ENCODE data around the gene CLASP2. TPM values are rescaled to one million over a fixed set of nuclear protein-coding genes. Genes with fewer than 3 reads are reported as not detected.
A peak's percentile ranks its signal among the peaks of the same experiment; 100 is the strongest.

Gene CLASP2
- polyA plus RNA-seq, 2 donors = 7.2 to 8.3 TPM

DNA sequence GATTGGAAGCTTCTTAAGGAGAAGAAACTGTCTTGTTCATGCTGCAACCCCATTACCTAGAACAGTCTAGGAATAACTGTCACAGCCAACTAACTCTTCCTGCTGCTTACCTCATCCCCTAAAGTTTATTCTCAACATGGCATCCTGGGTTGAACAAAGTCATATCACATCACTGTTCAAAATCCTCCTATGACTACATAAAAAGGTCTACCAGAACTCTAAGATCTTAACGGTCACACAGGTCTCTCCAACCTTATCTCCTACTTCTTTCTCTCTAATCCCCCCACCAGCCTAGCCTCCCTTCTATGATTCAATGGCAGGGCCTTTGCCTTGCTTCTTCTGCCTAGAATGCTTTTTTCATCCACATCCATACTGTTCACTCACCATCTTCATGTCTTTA is 69.3 kb downstream of the CLASP2 start:
- 79 to 94% methylated on average over 1 of the region's 1 CpG for WGBS, 2 donors
- Histone ChIP-seq H3K4me3 (ENCODE audit: low read depth in 1 of 2, low read length in 2 of 2) (no peak overlapping the region), H3K9me3 (ENCODE audit: control insufficient read depth in 2 of 2, insufficient read depth in 1 of 2, low read depth in 1 of 2, low read length in 1 of 2) (no peaks in the 10 kb centered on the region), H3K27ac (ENCODE audit: low read depth in 2 of 2, low read length in 1 of 2) (no peak overlapping the region), H3K27me3 (ENCODE audit: control insufficient read depth in 1 of 2, insufficient read depth in 2 of 2, low read length in 2 of 2) (no peaks in the 10 kb centered on the region), H3K36me3 (ENCODE audit: control insufficient read depth in 2 of 2, insufficient read depth in 2 of 2, low read length in 1 of 2) (no peaks in the 10 kb centered on the region), H3K4me1 (ENCODE audit: control insufficient read depth in 2 of 2, insufficient read depth in 2 of 2, low read length in 1 of 2) (no peaks in the 10 kb centered on the region)

DNA sequence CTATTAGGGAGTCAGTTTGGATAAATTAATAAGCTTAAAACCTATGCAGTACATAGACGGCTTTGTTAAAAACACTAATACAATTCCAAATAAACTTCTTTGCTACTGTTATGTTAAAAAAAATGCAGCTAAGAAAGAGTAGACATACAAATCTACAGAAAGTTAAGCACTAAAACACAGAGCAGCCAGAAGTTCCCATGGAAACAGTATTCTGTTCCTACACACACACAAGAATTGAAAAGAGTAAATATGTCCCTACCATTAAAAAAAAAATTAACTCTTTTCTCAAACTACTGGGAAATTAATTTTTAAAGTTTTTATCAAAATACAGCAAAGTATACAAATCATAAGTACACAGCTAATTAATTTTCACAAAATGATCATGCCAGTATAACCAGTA is 71.6 kb downstream of the CLASP2 start:
- 80 to 83% methylated on average over 1 of the region's 1 CpG for WGBS, 2 donors

DNA sequence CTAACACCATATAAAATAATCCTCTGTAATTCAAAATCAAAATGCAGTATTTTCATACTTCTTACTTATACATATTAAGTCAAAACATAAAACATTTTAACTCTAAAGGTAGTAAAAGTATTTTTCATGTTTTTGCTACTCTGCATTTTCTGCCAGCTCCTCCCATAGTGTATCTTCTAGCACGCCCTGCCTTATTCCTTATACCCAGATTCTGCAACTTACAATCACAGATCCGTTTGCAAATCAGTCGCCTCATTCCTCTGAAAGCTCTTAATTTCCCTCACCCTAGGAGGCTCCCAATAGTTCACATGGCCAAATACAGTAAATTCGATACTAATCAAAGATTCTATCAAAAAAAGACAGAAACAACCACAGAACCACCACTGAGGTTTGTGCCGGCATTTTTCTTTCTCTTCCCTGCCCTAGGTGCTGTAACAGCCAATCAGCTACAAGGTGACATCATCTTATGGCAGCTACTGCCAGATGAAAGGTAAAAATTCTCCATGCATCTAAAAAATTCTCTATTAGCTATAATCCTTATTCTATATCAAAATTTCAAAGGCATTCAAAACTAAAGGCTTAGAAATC is 72.9 kb downstream of the CLASP2 start:
- no peaks in the 10 kb centered on the region for H3K9me3 ChIP-seq (ENCODE audit: control insufficient read depth in 2 of 2, insufficient read depth in 1 of 2, low read depth in 1 of 2, low read length in 1 of 2)
- no peaks in the 10 kb centered on the region for H3K27me3 ChIP-seq (ENCODE audit: control insufficient read depth in 1 of 2, insufficient read depth in 2 of 2, low read length in 2 of 2)
- H3K27ac ChIP-seq (ENCODE audit: low read depth in 2 of 2, low read length in 1 of 2) = no peak overlapping the region
- peak overlapping the region; percentile 1 to 56 for H3K4me3 ChIP-seq (ENCODE audit: low read depth in 1 of 2, low read length in 2 of 2)
- 42 to 44% methylated on average over 5 of the region's 5 CpGs for WGBS, 2 donors
- H3K4me1 ChIP-seq (ENCODE audit: control insufficient read depth in 2 of 2, insufficient read depth in 2 of 2, low read length in 1 of 2) = no peaks in the 10 kb centered on the region
- H3K36me3 ChIP-seq (ENCODE audit: control insufficient read depth in 2 of 2, insufficient read depth in 2 of 2, low read length in 1 of 2) = no peaks in the 10 kb centered on the region

More for the DNA sequence above, 71.6 kb downstream of the CLASP2 start:
- Histone ChIP-seq H3K9me3 (ENCODE audit: control insufficient read depth in 2 of 2, insufficient read depth in 1 of 2, low read depth in 1 of 2, low read length in 1 of 2) (no peaks in the 10 kb centered on the region), H3K36me3 (ENCODE audit: control insufficient read depth in 2 of 2, insufficient read depth in 2 of 2, low read length in 1 of 2) (no peaks in the 10 kb centered on the region), H3K27ac (ENCODE audit: low read depth in 2 of 2, low read length in 1 of 2) (no peak overlapping the region), H3K4me1 (ENCODE audit: control insufficient read depth in 2 of 2, insufficient read depth in 2 of 2, low read length in 1 of 2) (no peaks in the 10 kb centered on the region), H3K27me3 (ENCODE audit: control insufficient read depth in 1 of 2, insufficient read depth in 2 of 2, low read length in 2 of 2) (no peaks in the 10 kb centered on the region), H3K4me3 (ENCODE audit: low read depth in 1 of 2, low read length in 2 of 2) (no peak overlapping the region)

DNA sequence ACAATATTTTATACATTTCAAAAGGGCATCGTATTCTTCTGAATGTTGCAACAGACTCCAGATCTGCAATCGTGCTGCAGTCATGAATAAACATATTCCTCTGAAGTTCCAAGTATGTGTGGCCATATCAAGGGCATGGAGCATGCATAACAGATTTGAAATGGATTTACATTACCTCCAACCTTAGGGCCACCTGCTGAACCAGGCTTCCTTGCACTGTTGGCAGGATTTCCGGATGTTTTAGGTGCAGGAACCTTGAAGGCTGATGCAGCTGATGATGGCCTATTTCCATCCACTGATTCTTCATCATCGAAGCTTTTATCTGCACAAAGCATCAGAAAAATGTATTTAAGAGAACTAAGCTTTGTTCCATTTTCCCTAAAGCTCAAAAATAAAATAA is 73.5 kb downstream of the CLASP2 start:
- 84% methylated on average over 4 of the region's 4 CpGs for WGBS, 2 donors
- no peak overlapping the region for H3K4me3 ChIP-seq (ENCODE audit: low read depth in 1 of 2, low read length in 2 of 2)
- H3K36me3 ChIP-seq (ENCODE audit: control insufficient read depth in 2 of 2, insufficient read depth in 2 of 2, low read length in 1 of 2) = no peaks in the 10 kb centered on the region
- H3K4me1 ChIP-seq (ENCODE audit: control insufficient read depth in 2 of 2, insufficient read depth in 2 of 2, low read length in 1 of 2) = no peaks in the 10 kb centered on the region
- H3K27me3 ChIP-seq (ENCODE audit: control insufficient read depth in 1 of 2, insufficient read depth in 2 of 2, low read length in 2 of 2) = no peaks in the 10 kb centered on the region
- H3K9me3 ChIP-seq (ENCODE audit: control insufficient read depth in 2 of 2, insufficient read depth in 1 of 2, low read depth in 1 of 2, low read length in 1 of 2) = no peaks in the 10 kb centered on the region
- H3K27ac ChIP-seq (ENCODE audit: low read depth in 2 of 2, low read length in 1 of 2) = no peak overlapping the region

DNA sequence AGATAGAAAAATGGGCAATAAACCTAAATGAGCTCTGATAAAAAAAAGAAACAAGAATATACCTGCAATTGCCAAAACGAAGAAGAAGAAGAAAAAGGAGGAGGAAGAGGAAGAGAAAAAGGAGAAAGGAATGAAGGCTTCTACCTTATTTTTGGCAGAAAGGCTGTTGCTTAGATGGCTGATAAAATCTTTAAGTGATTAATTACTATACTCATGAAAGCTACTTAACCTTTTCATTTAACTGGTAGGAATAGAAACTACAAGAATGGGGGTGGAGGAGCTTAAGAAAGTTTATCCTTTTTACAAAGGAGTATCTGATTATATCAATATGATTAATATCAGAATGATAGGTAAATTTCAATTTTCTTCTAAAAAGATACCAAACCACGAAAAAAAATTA is 75.2 kb downstream of the CLASP2 start:
- H3K4me1 ChIP-seq (ENCODE audit: control insufficient read depth in 2 of 2, insufficient read depth in 2 of 2, low read length in 1 of 2) = no peaks in the 10 kb centered on the region
- no peaks in the 10 kb centered on the region for H3K9me3 ChIP-seq (ENCODE audit: control insufficient read depth in 2 of 2, insufficient read depth in 1 of 2, low read depth in 1 of 2, low read length in 1 of 2)
- H3K4me3 ChIP-seq (ENCODE audit: low read depth in 1 of 2, low read length in 2 of 2) = no peak overlapping the region
- no peaks in the 10 kb centered on the region for H3K27me3 ChIP-seq (ENCODE audit: control insufficient read depth in 1 of 2, insufficient read depth in 2 of 2, low read length in 2 of 2)
- H3K36me3 ChIP-seq (ENCODE audit: control insufficient read depth in 2 of 2, insufficient read depth in 2 of 2, low read length in 1 of 2) = no peaks in the 10 kb centered on the region
- 80% methylated on average over 2 of the region's 2 CpGs for WGBS, 2 donors
- H3K27ac ChIP-seq (ENCODE audit: low read depth in 2 of 2, low read length in 1 of 2) = no peak overlapping the region

DNA sequence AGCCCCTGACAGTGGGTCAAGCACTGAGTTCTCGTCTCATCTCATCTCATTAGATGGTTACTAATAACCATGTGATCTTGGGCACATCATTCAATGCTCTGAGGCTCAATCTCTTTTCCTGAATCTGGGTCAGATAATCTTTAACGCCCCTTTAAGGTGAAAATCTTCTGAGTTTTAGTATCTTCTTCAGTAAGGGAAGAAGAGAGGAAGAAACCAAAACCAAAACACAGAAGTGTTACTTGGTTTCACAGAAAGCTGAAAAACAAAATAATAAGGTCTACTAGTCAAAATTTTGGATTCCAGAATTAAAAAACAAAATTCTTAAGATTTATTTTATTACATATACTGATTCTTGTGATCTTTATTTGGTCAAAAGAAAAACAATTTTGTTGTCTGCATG is 78.2 kb downstream of the CLASP2 start:
- 90 to 91% methylated on average over 2 of the region's 2 CpGs for WGBS, 2 donors
- Histone ChIP-seq H3K4me1 (ENCODE audit: control insufficient read depth in 2 of 2, insufficient read depth in 2 of 2, low read length in 1 of 2) (no peaks in the 10 kb centered on the region), H3K27me3 (ENCODE audit: control insufficient read depth in 1 of 2, insufficient read depth in 2 of 2, low read length in 2 of 2) (no peaks in the 10 kb centered on the region), H3K9me3 (ENCODE audit: control insufficient read depth in 2 of 2, insufficient read depth in 1 of 2, low read depth in 1 of 2, low read length in 1 of 2) (no peaks in the 10 kb centered on the region), H3K4me3 (ENCODE audit: low read depth in 1 of 2, low read length in 2 of 2) (no peak overlapping the region), H3K36me3 (ENCODE audit: control insufficient read depth in 2 of 2, insufficient read depth in 2 of 2, low read length in 1 of 2) (no peaks in the 10 kb centered on the region), H3K27ac (ENCODE audit: low read depth in 2 of 2, low read length in 1 of 2) (no peak overlapping the region)

DNA sequence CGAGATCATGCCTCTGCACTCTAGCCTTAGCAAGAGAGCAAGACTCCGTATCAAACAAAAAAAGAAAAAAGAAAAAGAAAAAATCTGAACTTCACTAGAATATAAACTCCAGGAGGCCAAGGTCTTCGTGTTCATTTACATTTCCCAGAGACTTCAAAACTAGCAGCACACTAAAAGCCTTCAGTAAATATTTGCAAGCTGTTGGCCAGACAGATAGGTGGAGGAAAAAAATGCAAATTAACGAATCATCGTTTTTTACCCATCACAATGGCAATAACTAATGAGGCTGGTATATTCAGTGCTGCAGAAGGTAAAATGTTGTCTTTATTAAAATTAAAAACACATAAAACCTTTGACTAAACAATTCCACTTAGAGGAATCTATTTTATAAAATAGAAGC is 80.6 kb downstream of the CLASP2 start:
- H3K36me3 ChIP-seq (ENCODE audit: control insufficient read depth in 2 of 2, insufficient read depth in 2 of 2, low read length in 1 of 2) = no peaks in the 10 kb centered on the region
- H3K27ac ChIP-seq (ENCODE audit: low read depth in 2 of 2, low read length in 1 of 2) = no peak overlapping the region
- 78 to 79% methylated on average over 5 of the region's 5 CpGs for WGBS, 2 donors
- H3K9me3 ChIP-seq (ENCODE audit: control insufficient read depth in 2 of 2, insufficient read depth in 1 of 2, low read depth in 1 of 2, low read length in 1 of 2) = no peaks in the 10 kb centered on the region
- H3K27me3 ChIP-seq (ENCODE audit: control insufficient read depth in 1 of 2, insufficient read depth in 2 of 2, low read length in 2 of 2) = no peaks in the 10 kb centered on the region
- no peak overlapping the region for H3K4me3 ChIP-seq (ENCODE audit: low read depth in 1 of 2, low read length in 2 of 2)
- H3K4me1 ChIP-seq (ENCODE audit: control insufficient read depth in 2 of 2, insufficient read depth in 2 of 2, low read length in 1 of 2) = no peaks in the 10 kb centered on the region

DNA sequence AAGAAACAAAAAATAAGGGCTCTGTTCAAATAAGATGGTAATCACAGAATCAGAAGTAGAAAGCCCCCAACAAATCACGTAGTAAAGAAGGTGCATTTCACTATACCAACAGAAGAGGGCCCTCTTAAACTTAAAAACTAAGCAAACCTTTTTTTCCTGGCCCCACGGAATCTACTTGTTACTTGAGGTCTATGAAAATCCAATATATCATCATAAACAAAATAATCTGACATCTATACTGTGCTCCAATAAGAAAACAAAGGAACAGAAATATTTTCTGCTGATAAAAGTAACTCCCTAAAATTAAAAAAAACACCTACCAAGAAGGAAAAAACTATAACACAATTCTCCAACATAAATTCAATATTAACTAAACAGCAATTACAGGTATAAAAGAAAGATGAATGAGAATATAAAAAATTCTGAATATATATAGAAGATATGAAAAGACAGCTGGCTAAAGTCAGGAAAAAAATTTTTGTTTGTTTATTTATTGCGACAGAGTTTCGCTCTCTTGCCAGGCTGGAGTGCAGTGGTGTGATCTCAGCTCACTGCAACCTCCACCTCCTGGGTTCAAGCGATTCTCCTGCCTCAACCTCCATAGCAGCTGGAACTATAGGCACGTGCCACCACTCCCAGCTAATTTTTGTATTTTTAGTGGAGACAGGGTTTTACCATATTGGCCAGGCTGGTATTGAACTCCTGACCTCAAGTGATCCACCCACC is 81.8 kb downstream of the CLASP2 start:
- 50 to 60% methylated on average over 6 of the region's 6 CpGs for whole genome bisulfite sequencing, 2 donors
- Histone ChIP-seq H3K27ac (ENCODE audit: low read depth in 2 of 2, low read length in 1 of 2) (no peak overlapping the region), H3K4me1 (ENCODE audit: control insufficient read depth in 2 of 2, insufficient read depth in 2 of 2, low read length in 1 of 2) (no peaks in the 10 kb centered on the region), H3K9me3 (ENCODE audit: control insufficient read depth in 2 of 2, insufficient read depth in 1 of 2, low read depth in 1 of 2, low read length in 1 of 2) (no peaks in the 10 kb centered on the region), H3K4me3 (ENCODE audit: low read depth in 1 of 2, low read length in 2 of 2) (no peak overlapping the region), H3K36me3 (ENCODE audit: control insufficient read depth in 2 of 2, insufficient read depth in 2 of 2, low read length in 1 of 2) (no peaks in the 10 kb centered on the region), H3K27me3 (ENCODE audit: control insufficient read depth in 1 of 2, insufficient read depth in 2 of 2, low read length in 2 of 2) (no peaks in the 10 kb centered on the region)

DNA sequence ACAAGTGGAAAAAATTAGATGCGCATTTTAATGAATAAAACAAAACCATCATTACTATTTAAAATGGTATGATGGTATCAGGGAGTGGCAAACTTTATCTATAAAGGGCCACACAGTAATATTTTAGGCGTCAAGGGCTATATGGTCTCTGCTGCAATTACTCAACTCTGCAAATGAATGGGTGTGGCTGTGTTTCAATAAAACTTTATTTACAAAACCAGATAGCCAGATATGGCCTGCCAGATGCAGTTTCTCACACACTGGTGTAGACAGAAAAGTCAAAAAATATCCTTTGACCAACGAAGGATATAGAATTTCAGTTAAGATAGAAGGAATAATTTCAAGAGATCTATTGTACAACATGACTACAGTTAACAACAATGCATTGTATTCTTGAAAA is 83.8 kb downstream of the CLASP2 start:
- no peak overlapping the region for H3K4me3 ChIP-seq (ENCODE audit: low read depth in 1 of 2, low read length in 2 of 2)
- no peaks in the 10 kb centered on the region for H3K36me3 ChIP-seq (ENCODE audit: control insufficient read depth in 2 of 2, insufficient read depth in 2 of 2, low read length in 1 of 2)
- no peaks in the 10 kb centered on the region for H3K27me3 ChIP-seq (ENCODE audit: control insufficient read depth in 1 of 2, insufficient read depth in 2 of 2, low read length in 2 of 2)
- no peaks in the 10 kb centered on the region for H3K9me3 ChIP-seq (ENCODE audit: control insufficient read depth in 2 of 2, insufficient read depth in 1 of 2, low read depth in 1 of 2, low read length in 1 of 2)
- WGBS, 2 donors = 85 to 92% methylated on average over 3 of the region's 3 CpGs
- no peaks in the 10 kb centered on the region for H3K4me1 ChIP-seq (ENCODE audit: control insufficient read depth in 2 of 2, insufficient read depth in 2 of 2, low read length in 1 of 2)
- H3K27ac ChIP-seq (ENCODE audit: low read depth in 2 of 2, low read length in 1 of 2) = no peak overlapping the region

DNA sequence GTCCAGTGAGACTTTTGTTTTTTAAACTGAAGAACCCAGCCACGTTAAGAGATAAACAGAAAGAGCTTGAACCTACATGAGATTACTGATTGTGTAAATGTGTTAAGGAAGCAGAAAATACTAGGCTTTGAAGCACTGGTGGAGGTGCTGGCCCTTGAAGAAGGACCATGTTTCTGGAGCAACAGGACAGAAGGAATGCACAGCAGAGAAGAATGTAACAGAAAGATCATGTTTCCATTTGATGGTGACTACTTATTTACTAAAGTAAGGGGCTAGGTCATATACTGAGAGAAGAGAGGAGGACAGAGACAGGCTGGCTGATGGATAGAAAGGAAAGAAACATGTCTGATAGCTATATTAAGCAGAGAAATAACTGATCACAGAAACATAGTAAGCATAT is 88.8 kb downstream of the CLASP2 start:
- Histone ChIP-seq H3K27ac (ENCODE audit: low read depth in 2 of 2, low read length in 1 of 2) (no peak overlapping the region), H3K4me1 (ENCODE audit: control insufficient read depth in 2 of 2, insufficient read depth in 2 of 2, low read length in 1 of 2) (no peaks in the 10 kb centered on the region), H3K4me3 (ENCODE audit: low read depth in 1 of 2, low read length in 2 of 2) (no peak overlapping the region), H3K9me3 (ENCODE audit: control insufficient read depth in 2 of 2, insufficient read depth in 1 of 2, low read depth in 1 of 2, low read length in 1 of 2) (no peaks in the 10 kb centered on the region), H3K36me3 (ENCODE audit: control insufficient read depth in 2 of 2, insufficient read depth in 2 of 2, low read length in 1 of 2) (peaks cover 0 to 3% of the 10 kb centered on the region in 2 donors), H3K27me3 (ENCODE audit: control insufficient read depth in 1 of 2, insufficient read depth in 2 of 2, low read length in 2 of 2) (no peaks in the 10 kb centered on the region)
- 55 to 69% methylated on average over 1 of the region's 1 CpG for WGBS, 2 donors
